SJCRH30 (cell line): ENCODE results near the gene OLFM2. TPM values are rescaled to one million over a fixed set of nuclear protein-coding genes. Genes with fewer than 3 reads are reported as not detected.

Source experiments
- DNase-seq, 2 experiments: peaks; one replicate each; pipeline ENCODE4 v3.0.0-alpha.2; 2015 to 2020
- H3K27ac ChIP-seq: fragments of 250-450 bp; sonication (Bioruptor Pico); 2 replicates; pipeline ENCODE4 v1.5.1; 2020; ENCODE audit warnings: mild to moderate bottlenecking, moderate library complexity
- H3K27me3 ChIP-seq: fragments of 250-450 bp; sonication (Bioruptor Pico); 2 replicates; pipeline ENCODE4 v1.5.1; 2020; ENCODE audit warnings: mild to moderate bottlenecking, moderate library complexity
- H3K36me3 ChIP-seq: fragments of 250-450 bp; sonication (Bioruptor Pico); 2 replicates; pipeline ENCODE4 v1.5.1; 2020; ENCODE audit warnings: mild to moderate bottlenecking, moderate library complexity
- H3K4me1 ChIP-seq: fragments of 250-450 bp; sonication (Bioruptor Pico); 2 replicates; pipeline ENCODE4 v1.5.1; 2020; ENCODE audit warnings: mild to moderate bottlenecking, moderate library complexity
- H3K4me3 ChIP-seq: fragments of 250-450 bp; sonication (Bioruptor Pico); 2 replicates; pipeline ENCODE4 v1.5.1; 2020; ENCODE audit warnings: mild to moderate bottlenecking, moderate library complexity
- H3K9me3 ChIP-seq: fragments of 250-450 bp; sonication (Bioruptor Pico); replicated peaks from 2 replicates; pipeline ENCODE4 v1.5.1; 2020; ENCODE audit warnings: mild to moderate bottlenecking, moderate library complexity
- total RNA-seq: library from RNA; depleted of rRNA; stranded (reverse); fragments of >200 nt; shearing (Covaris generic); gene quantifications from 2 replicates; pipeline ENCODE4 v1.2.3, GENCODE V29; 2014

Gene OLFM2
- total RNA-seq, 1 experiment from 2014 or later = 0.20 TPM

- no peak for DNase-seq
- Histone ChIP-seq H3K27me3 (no peaks in the 10 kb centered on the region), H3K36me3 (no peaks in the 10 kb centered on the region), H3K4me1 (no peaks in the 10 kb centered on the region), H3K4me3 (no peak overlapping the region), H3K27ac (no peak overlapping the region), H3K9me3 (no peaks in the 10 kb centered on the region)
Observed at GRCh38 chr19:9868983-9869617, 67.2 kb downstream of the OLFM2 start.

- no peaks in the 10 kb centered on the region for H3K9me3 ChIP-seq
- H3K4me1 ChIP-seq = no peaks in the 10 kb centered on the region
- no peak for DNase-seq
- H3K27ac ChIP-seq = no peak overlapping the region
- no peaks in the 10 kb centered on the region for H3K36me3 ChIP-seq
- H3K4me3 ChIP-seq = no peak overlapping the region
- no peaks in the 10 kb centered on the region for H3K27me3 ChIP-seq
Observed at GRCh38 chr19:9865732-9866501, 70.4 kb downstream of the OLFM2 start.

GRCh38 chr19:9863759-9864158, 72.6 kb downstream of the OLFM2 start:
- no peaks in the 10 kb centered on the region for H3K4me1 ChIP-seq
- H3K27me3 ChIP-seq = no peaks in the 10 kb centered on the region
- no peak for DNase-seq
- no peak overlapping the region for H3K4me3 ChIP-seq
- H3K36me3 ChIP-seq = no peaks in the 10 kb centered on the region
- no peaks in the 10 kb centered on the region for H3K9me3 ChIP-seq
- no peak overlapping the region for H3K27ac ChIP-seq

DNA sequence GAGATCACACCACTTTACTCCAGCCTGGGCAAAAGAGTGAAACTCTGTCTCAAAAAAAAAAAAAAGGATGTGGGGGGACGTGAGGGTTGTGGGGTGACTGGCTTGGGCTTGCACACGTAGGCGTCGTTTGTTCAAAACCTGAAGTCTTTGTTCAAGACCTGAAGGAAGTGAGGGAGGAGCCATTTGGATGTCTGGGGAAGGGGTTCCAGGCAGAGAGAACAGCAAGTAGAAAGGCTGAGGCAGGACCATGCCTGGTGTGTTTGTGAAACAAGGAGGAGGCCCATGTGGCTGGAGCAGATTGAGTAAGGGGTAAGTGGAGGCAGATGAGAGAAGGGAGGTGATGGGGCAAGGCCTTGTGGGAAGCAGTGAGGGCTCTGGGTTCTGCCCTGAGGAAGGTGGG, 73.4 kb downstream of the OLFM2 start:
- H3K27me3 ChIP-seq = no peaks in the 10 kb centered on the region
- no peaks in the 10 kb centered on the region for H3K9me3 ChIP-seq
- H3K4me1 ChIP-seq = no peaks in the 10 kb centered on the region
- DNase-seq = no peak
- H3K36me3 ChIP-seq = no peaks in the 10 kb centered on the region
- H3K4me3 ChIP-seq = no peak overlapping the region
- no peak overlapping the region for H3K27ac ChIP-seq

DNA sequence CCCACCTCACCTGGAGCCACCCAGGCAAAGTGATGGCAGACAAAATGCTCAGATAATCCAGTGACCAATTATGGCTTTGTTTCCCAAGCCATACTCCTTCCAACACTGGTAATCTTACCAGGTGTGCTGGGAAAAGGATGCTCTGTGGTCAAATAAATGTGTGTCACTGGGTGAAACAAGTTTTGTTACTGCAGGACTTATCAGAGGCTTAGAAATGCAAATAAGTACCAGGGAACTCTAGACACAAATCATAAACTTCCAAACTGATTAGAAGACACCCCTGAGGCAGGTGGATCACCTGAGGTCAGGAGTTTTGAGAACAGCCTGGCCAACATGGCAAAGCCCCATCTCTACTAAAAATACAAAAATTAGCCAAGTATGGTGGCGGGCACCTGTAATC, 74.8 kb downstream of the OLFM2 start:
- no peaks in the 10 kb centered on the region for H3K36me3 ChIP-seq
- no peaks in the 10 kb centered on the region for H3K9me3 ChIP-seq

DNA sequence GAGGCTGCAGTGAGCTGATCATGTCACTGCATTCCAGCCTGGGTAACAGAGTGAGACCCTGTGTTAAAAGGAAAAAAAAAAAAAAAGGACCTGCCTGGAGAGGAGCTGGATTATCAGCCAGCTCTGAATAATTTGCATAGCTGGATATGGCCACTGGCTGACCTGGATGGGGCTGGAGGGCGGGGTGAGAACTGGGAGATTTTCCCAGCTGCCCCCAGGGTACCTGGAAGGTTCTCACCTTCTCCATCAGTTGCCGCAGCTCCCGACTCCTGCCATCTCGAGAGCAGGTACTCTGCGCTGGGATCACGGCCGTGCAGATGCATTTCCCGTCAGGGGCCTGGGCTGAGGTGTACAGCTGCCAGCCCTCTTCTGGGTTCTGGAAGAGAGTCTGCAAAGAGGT, 75.9 kb downstream of the OLFM2 start:
- no peaks in the 10 kb centered on the region for H3K4me1 ChIP-seq
- no peaks in the 10 kb centered on the region for H3K9me3 ChIP-seq
- no peak for DNase-seq
- H3K36me3 ChIP-seq = no peaks in the 10 kb centered on the region
- no peak overlapping the region for H3K27ac ChIP-seq
- no peaks in the 10 kb centered on the region for H3K27me3 ChIP-seq
- H3K4me3 ChIP-seq = no peak overlapping the region

More for the DNA sequence above, 74.8 kb downstream of the OLFM2 start:
- H3K4me1 ChIP-seq = no peaks in the 10 kb centered on the region
- no peak for DNase-seq
- H3K4me3 ChIP-seq = no peak overlapping the region
- H3K27me3 ChIP-seq = no peaks in the 10 kb centered on the region
- no peak overlapping the region for H3K27ac ChIP-seq

DNA sequence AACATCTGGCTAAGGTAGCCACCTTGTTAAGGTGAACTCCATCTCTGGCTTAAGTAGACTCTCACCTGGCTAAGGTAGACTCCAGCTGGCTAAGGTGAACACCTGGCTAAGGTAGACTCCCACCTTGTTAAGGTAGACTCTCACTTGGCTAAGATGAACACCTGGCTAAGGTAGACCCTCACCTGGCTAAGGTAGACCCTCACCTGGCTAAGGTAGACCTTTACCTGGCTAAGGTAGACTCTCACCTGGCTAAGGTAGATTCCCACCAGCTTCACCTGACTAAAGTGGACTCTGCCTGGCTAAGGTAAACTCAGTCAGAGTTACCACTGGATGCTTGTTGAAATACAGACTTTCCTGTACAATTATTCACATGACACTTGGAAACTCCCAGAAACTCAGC, 77.5 kb downstream of the OLFM2 start:
- no peaks in the 10 kb centered on the region for H3K27me3 ChIP-seq
- H3K27ac ChIP-seq = no peak overlapping the region
- H3K4me1 ChIP-seq = no peaks in the 10 kb centered on the region
- no peak overlapping the region for H3K4me3 ChIP-seq
- H3K36me3 ChIP-seq = no peaks in the 10 kb centered on the region
- no peak for DNase-seq
- H3K9me3 ChIP-seq = no peaks in the 10 kb centered on the region

DNA sequence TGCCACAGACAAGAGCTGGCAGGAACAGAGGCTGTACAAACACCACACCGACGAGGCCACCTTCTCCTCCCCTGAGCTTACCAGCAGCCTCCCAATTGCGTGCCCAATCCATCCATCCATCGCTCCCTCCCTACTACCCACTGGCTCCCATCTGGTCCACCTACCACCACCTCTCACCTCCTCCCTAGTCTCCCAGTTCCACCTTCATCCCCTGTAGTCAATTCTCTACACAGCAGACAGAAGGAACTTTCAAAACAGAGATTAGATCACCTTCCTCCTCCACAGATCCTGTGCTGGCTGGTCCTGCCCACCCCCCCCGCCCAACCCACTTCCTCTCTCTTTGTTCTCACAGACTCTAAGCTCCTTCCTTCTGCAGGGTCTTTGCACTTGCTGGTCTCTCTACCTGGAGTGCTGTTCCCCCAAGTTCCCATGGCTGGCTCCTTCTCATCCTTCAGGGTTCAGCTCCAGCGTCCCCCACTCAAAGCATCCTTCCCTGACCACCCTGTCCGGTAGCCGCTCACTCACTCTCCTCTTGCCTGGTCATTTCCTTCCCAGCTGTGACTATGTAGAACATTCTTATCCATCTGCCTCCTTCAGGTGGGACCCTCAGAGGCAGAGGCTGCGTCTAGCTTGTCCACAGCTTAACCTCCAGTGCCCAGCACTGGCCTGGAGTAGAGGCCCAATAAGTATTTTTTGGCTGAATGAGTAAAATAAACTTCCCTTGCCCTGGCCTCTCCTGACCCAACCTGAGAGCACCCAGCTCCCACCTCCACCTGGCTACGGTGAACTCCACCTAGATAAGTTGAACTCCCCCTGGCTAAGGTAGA, 78.2 kb downstream of the OLFM2 start:
- H3K4me1 ChIP-seq = no peaks in the 10 kb centered on the region
- no peak for DNase-seq
- H3K36me3 ChIP-seq = no peaks in the 10 kb centered on the region
- H3K27ac ChIP-seq = no peak overlapping the region
- H3K27me3 ChIP-seq = no peaks in the 10 kb centered on the region
- H3K9me3 ChIP-seq = no peaks in the 10 kb centered on the region
- no peak overlapping the region for H3K4me3 ChIP-seq

DNA sequence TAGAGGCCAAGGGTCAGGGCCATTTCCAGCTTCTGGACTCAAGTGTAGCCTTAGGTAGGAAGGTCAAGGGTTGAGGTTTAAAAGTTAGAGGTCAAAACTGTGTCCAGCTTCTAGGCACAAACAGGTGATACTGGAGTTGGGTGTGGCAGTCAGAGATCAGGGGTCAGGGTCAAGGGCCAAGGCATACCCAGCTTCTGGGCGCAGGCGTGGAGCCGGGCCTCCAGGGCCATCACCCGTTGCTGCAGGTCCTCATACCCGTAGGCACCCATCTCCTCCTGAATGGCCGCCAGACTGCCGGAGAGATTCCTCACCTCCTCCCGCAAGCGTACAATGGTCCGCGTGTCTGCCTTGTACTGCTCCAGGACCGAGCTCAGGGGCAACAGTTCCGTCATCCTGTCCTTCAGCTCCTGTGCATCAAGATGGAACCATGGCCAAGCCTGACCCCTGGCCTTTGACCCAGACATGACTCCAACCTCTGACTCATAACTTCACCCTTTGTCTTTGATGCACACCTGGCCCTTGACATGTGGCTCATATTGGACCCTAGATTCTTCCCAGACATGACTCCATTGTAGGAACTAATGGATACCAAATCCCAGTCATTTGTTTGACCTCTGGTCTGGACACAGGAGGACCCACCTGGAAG, 79.1 kb downstream of the OLFM2 start:
- no peak overlapping the region for H3K4me3 ChIP-seq
- no peak overlapping the region for H3K27ac ChIP-seq
- H3K9me3 ChIP-seq = no peaks in the 10 kb centered on the region
- no peak for DNase-seq
- H3K36me3 ChIP-seq = no peaks in the 10 kb centered on the region
- no peaks in the 10 kb centered on the region for H3K27me3 ChIP-seq
- no peaks in the 10 kb centered on the region for H3K4me1 ChIP-seq

- H3K4me1 ChIP-seq = no peaks in the 10 kb centered on the region
Observed at GRCh38 chr19:9856609-9857008, 79.7 kb downstream of the OLFM2 start.

DNA sequence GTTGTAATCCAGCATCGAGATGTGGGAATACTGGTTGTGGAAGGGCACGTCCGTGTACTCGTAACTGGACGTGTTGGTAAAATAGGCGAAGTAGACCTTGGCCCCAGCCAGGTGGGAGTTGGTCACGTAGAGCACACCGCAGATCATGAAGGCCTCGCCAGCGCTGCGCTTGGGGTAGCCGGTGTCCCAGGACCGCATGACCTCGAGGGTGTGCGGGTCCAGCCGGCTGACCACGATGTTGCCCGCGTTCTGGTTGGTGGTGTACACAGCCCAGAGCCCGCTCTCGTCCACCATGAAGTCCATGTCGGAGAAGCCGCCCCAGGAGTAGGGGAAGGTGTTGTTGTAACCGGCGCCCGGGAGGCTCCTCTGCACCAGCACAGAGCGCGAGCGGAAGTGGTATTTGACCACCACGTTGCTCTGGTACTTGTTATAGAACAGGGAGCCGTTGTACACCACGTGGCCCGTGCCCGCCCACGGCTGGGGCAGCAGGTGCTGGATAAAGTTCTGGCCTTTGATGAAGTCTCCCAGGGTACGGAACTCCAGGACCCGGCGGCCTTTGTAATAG, 82.0 kb downstream of the OLFM2 start:
- Histone ChIP-seq H3K9me3 (no peaks in the 10 kb centered on the region), H3K36me3 (no peaks in the 10 kb centered on the region), H3K4me3 (no peak overlapping the region), H3K27me3 (no peaks in the 10 kb centered on the region), H3K4me1 (no peaks in the 10 kb centered on the region), H3K27ac (no peak overlapping the region)
- no peak for DNase-seq

More at GRCh38 chr19:9856609-9857008, 79.7 kb downstream of the OLFM2 start:
- Histone ChIP-seq H3K4me3 (no peak overlapping the region), H3K27me3 (no peaks in the 10 kb centered on the region), H3K36me3 (no peaks in the 10 kb centered on the region), H3K27ac (no peak overlapping the region), H3K9me3 (no peaks in the 10 kb centered on the region)
- no peak for DNase-seq

GRCh38 chr19:9850235-9850959, 85.9 kb downstream of the OLFM2 start:
- H3K27me3 ChIP-seq = no peaks in the 10 kb centered on the region
- H3K9me3 ChIP-seq = no peaks in the 10 kb centered on the region
- no peaks in the 10 kb centered on the region for H3K4me1 ChIP-seq
- no peak overlapping the region for H3K27ac ChIP-seq
- H3K36me3 ChIP-seq = peaks cover 3% of the 10 kb centered on the region; the same call in 1 of the 2 replicates
- no peak for DNase-seq
- H3K4me3 ChIP-seq = no peak overlapping the region

DNA sequence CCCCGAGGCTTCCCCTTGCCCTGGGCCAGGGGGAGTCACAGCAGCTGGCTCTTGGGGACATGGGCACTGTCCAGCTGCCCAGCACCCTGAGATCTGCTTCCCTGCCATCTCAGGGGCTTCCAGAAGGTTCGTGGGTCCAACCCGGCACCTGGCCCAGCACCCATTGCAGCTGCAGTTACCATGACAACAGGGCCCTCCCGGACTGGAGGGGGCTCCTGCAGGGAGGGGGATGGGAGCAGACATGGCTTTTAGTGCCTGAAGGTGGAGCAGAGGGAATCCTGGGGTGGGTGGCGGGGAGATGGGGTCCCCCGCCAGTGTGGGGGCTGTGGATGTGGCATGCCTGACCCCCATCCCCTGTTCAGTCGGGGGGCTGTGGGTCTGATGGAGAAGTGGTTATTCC, 86.5 kb downstream of the OLFM2 start:
- Histone ChIP-seq H3K4me1 (no peaks in the 10 kb centered on the region), H3K9me3 (no peaks in the 10 kb centered on the region), H3K27ac (no peak overlapping the region), H3K27me3 (no peaks in the 10 kb centered on the region), H3K4me3 (no peak overlapping the region), H3K36me3 (peaks cover 3% of the 10 kb centered on the region; the same call in 1 of the 2 replicates)
- DNase-seq = no peak

GRCh38 chr19:9848762-9849161, 87.6 kb downstream of the OLFM2 start:
- DNase-seq = no peak
- peaks cover 6% of the 10 kb centered on the region; the same call in 1 of the 2 replicates for H3K36me3 ChIP-seq
- no peaks in the 10 kb centered on the region for H3K4me1 ChIP-seq
- no peak overlapping the region for H3K27ac ChIP-seq
- no peaks in the 10 kb centered on the region for H3K9me3 ChIP-seq
- H3K27me3 ChIP-seq = no peaks in the 10 kb centered on the region
- no peak overlapping the region for H3K4me3 ChIP-seq
